Measurements from ENCODE around the gene SEMA6B.

GRCh38 chr19:4596033-4596904, 36.8 kb upstream of the SEMA6B start:
- TF ChIP-seq USF1 (IDR thresholded peaks at IDR 0.05; ENCODE audit: borderline replicate concordance, low read depth) (no peak), SIN3A (IDR thresholded peaks at IDR 0.05; ENCODE audit: borderline replicate concordance, low read depth, low read length) (no peak), JUND (IDR thresholded peaks at IDR 0.05) (no peak), REST (IDR thresholded peaks at IDR 0.05; ENCODE audit: low read depth, low read length) (no peak), CTCF (IDR thresholded peaks at IDR 0.05) (no peak), POLR2AphosphoS5 (IDR thresholded peaks at IDR 0.05; ENCODE audit: low read depth, low read length) (no peak)
